Esophagus muscularis mucosa (tissue), 4 donors: ENCODE results near the gene CLIC1. TPM values are rescaled to one million over a fixed set of nuclear protein-coding genes. Genes with fewer than 3 reads are reported as not detected.

Source experiments
- DNase-seq: peaks from one replicate; pipeline ENCODE4 v3.0.0-alpha.2; 2017; ENCODE audit errors: extremely low spot score
- H3K27ac ChIP-seq, 4 donors: fragments of 200-600 bp; sonication (generic); replicated peaks in 1 of 4; 1 replicate in 3 of 4; 2 replicates in 1 of 4; pipeline ENCODE4 v1.5.1; 2016 to 2019; ENCODE audit warnings: mild to moderate bottlenecking in 1 of 4
- H3K27me3 ChIP-seq, 4 donors: fragments of 200-600 bp; sonication (generic); one replicate each; pipeline versions ENCODE4 v1.5.1 to v1.6.0; 2016 to 2019
- H3K36me3 ChIP-seq, 4 donors: fragments of 200-600 bp; sonication (generic); one replicate each; pipeline ENCODE4 v1.5.1; 2016 to 2019
- H3K4me1 ChIP-seq, 4 donors: fragments of 200-600 bp; sonication (generic); one replicate each; pipeline ENCODE4 v1.5.1; 2016 to 2019
- H3K4me3 ChIP-seq, 4 donors: fragments of 200-600 bp; sonication (generic); 1 replicate in 2 of 4; 2 replicates in 2 of 4; pipeline ENCODE4 v1.5.1; 2016 to 2019; ENCODE audit warnings: mild to moderate bottlenecking in 4 of 4, moderate library complexity in 1 of 4
- H3K9me3 ChIP-seq, 4 donors: fragments of 200-600 bp; sonication (generic); 1 replicate in 3 of 4; 2 replicates in 1 of 4; pipeline ENCODE4 v1.5.1; 2016 to 2019
- CTCF ChIP-seq, 3 experiments: fragments of 200-600 bp in 2 of 3; fragments of 450-650 bp in 1 of 3; sonication (generic) in 2 of 3; IDR thresholded peaks; one replicate each; pipeline ENCODE4 v1.5.1; 2017 to 2019; ENCODE audit warnings: antibody characterized with exemption in 3 of 3, mild to moderate bottlenecking in 2 of 3, moderate library complexity in 1 of 3
- EP300 ChIP-seq: sonication (generic); formaldehyde crosslinking; IDR thresholded peaks from one replicate; pipeline ENCODE4 v1.6.1; 2017; ENCODE audit warnings: antibody characterized with exemption
- POLR2A ChIP-seq: fragments of 450-650 bp; IDR thresholded peaks from one replicate; pipeline ENCODE4 v1.6.1; 2017; ENCODE audit warnings: antibody characterized with exemption, moderate library complexity, mild to moderate bottlenecking, low read depth
- POLR2AphosphoS5 ChIP-seq, 2 donors: sonication (generic); formaldehyde crosslinking; IDR thresholded peaks; one replicate each; pipeline ENCODE4 v1.6.1; 2017; ENCODE audit warnings: antibody characterized with exemption in 2 of 2
- WGBS: methylation state at CpG from one replicate; pipeline ENCODE4 v1.1.5; 2018; 5-methylcytosine and 5-hydroxymethylcytosine counted together
- intact Hi-C: fragments of 100-400 bp; cut with DNase I; formaldehyde crosslinking; loops from one replicate; pipeline ENCODE4 v1.15.1; 2023
- total RNA-seq, 4 donors: library from RNA; depleted of rRNA; stranded (reverse); fragments of >200 nt; gene quantifications; one replicate each; pipeline versions ENCODE4 v1.1.0 to v1.2.1, GENCODE V29; 2016

CLIC1 gene
- total RNA-seq, 4 donors from 2014 or later: 208 to 379 (median 290) TPM

GRCh38 chr6:31737315-31737990 lies 1.1 kb upstream of the CLIC1 start:
- peak overlapping the region; percentile 86 to 93 (median 90) for H3K27ac ChIP-seq
- DNase-seq: no peak
- no peaks in the 10 kb centered on the region for H3K9me3 ChIP-seq
- no peaks in the 10 kb centered on the region for H3K27me3 ChIP-seq
- no peak for TF ChIP-seq POLR2A
- TF ChIP-seq CTCF (IDR thresholded peaks at IDR 0.05): no peak
- TF ChIP-seq POLR2AphosphoS5 (IDR thresholded peaks at IDR 0.05): no peak
- TF ChIP-seq EP300: no peak
- WGBS: 63% methylated on average over 7 of the region's 7 CpGs
- peak overlapping the region in 3 of 4 donors; percentile 1 to 81 (median 72) for H3K4me3 ChIP-seq
- intact Hi-C loops: loop anchor here (5.0 kb wide), 1 partner anchor 60 kb away; the partner anchor contains the start of gene VARS1
- H3K4me1 ChIP-seq: peaks cover 48 to 67% (median 61%) of the 10 kb centered on the region in 4 donors
- peaks cover 15 to 27% (median 17%) of the 10 kb centered on the region in 4 donors for H3K36me3 ChIP-seq

DNA sequence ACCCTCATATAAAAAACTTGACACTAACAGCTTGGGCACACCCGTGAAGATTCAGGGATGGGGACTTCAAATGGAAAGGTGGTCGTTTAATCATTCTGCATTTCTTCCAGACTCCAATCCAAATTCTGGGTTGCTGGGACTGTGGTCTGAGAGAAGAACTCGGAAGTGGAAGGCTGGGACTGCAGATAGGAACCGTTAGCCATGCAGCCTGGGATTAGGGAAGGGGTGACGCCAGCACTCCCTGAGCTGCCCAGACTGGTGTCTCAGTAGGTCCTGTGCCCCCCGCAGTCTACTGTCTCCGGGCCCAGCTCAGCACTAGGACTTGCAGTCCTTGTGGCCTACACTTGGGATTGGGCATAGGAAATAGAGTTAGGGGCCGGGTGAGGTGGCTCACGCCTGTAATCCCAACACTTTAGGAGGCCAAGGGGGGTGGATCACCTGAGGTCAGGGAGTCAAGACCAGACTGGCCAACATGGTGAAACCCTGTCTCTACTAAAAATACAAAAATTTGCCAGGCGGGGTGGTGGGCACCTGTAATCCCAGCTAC lies 511 bp upstream of the CLIC1 start:
- intact Hi-C loops: loop anchor here (5.0 kb wide), 1 partner anchor 60 kb away; the partner anchor contains the start of gene VARS1
- H3K4me3 ChIP-seq: peak overlapping the region; percentile 68 to 84 (median 76)
- WGBS: 28% methylated on average over 9 of the region's 10 CpGs
- H3K27ac ChIP-seq: peak overlapping the region; percentile 86 to 93 (median 90)
- H3K27me3 ChIP-seq: no peaks in the 10 kb centered on the region
- H3K4me1 ChIP-seq: peaks cover 51 to 71% (median 62%) of the 10 kb centered on the region in 4 donors
- DNase-seq: no peak
- TF ChIP-seq CTCF (IDR thresholded peaks at IDR 0.05): no peak
- TF ChIP-seq POLR2AphosphoS5 (IDR thresholded peaks at IDR 0.05): no peak
- TF ChIP-seq EP300: no peak
- TF ChIP-seq POLR2A: no peak
- no peaks in the 10 kb centered on the region for H3K9me3 ChIP-seq
- peaks cover 21 to 27% (median 23%) of the 10 kb centered on the region in 4 donors for H3K36me3 ChIP-seq

DNA sequence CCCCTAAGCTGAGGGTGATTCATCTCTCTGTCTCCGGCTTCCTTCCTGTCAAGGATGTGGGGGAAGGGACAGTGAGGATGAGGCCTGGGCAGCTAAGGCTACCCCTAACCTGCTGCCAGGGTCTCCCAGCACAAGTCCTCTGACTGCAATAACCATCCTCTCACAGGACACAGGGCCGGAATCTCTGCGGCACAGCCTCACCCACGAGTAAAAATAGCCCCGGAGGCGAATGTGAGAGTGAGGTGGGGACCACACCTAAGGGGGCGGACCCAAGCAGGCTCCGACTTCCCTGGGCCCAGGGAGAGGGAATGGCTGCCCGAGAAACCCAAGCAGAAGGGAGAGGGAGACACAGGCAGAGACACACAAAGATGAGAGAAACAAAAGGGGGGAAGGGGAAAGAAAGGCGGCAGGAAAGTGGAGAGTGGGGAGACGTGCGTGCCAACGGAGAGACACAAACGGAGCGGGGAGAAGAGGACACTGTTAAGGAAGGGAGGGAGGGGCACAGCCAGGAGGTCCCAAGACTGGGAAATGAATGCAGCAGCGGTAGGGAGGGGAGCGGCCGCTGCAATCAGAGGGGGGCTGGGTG lies 1.4 kb downstream of the CLIC1 start:
- intact Hi-C loops: loop anchor here (2.0 to 5.0 kb wide), 2 partner anchors 62 to 96 kb away; partner anchors contain the start of gene VARS1
- peak overlapping the region; percentile 86 to 93 (median 90) for H3K27ac ChIP-seq
- no peak for DNase-seq
- TF ChIP-seq EP300 (no peak), POLR2AphosphoS5 (IDR thresholded peaks at IDR 0.05) (peak; percentile 70 to 79)
- no peaks in the 10 kb centered on the region for H3K27me3 ChIP-seq
- H3K4me1 ChIP-seq: peaks cover 47 to 74% (median 66%) of the 10 kb centered on the region in 4 donors
- peaks cover 30 to 40% (median 37%) of the 10 kb centered on the region in 4 donors for H3K36me3 ChIP-seq
- H3K9me3 ChIP-seq: no peaks in the 10 kb centered on the region
- WGBS: 0% methylated on average over 17 of the region's 18 CpGs
- H3K4me3 ChIP-seq: peak overlapping the region; percentile 68 to 84 (median 76)

GRCh38 chr6:31734247-31734820 lies 2.0 kb downstream of the CLIC1 start:
- peak overlapping the region; percentile 86 to 93 (median 90) for H3K27ac ChIP-seq
- 30% methylated on average over 2 of the region's 2 CpGs for WGBS
- H3K27me3 ChIP-seq: no peaks in the 10 kb centered on the region
- H3K4me3 ChIP-seq: peak overlapping the region; percentile 68 to 84 (median 76)
- no peak for TF ChIP-seq CTCF (IDR thresholded peaks at IDR 0.05)
- intact Hi-C loops: loop anchor here (2.0 kb wide), 1 partner anchor 96 kb away; no protein-coding TSS in a partner anchor
- peaks cover 45 to 71% (median 63%) of the 10 kb centered on the region in 4 donors for H3K4me1 ChIP-seq
- H3K9me3 ChIP-seq: no peaks in the 10 kb centered on the region
- DNase-seq: no peak
- peaks cover 30 to 40% (median 37%) of the 10 kb centered on the region in 4 donors for H3K36me3 ChIP-seq
